AG10803 (cell line): ENCODE measurements around the gene PELI2.

Experiments used
- DNase-seq: peaks from one replicate; pipeline ENCODE4 v3.0.0; 2010; ENCODE audit warnings: low read depth
- H3K4me3 ChIP-seq: 2 replicates; pipeline ENCODE4 v1.5.1; 2011; ENCODE audit warnings: mild to moderate bottlenecking, low read length, control low read depth
- CTCF ChIP-seq: conservative IDR thresholded peaks from 2 replicates; pipeline ENCODE4 v1.5.1; 2011; ENCODE audit warnings: mild to moderate bottlenecking, low read length, control low read depth, inconsistent platforms

PELI2 gene

GRCh38 chr14:56137849-56138248 is 19.6 kb downstream of the PELI2 start:
- DNase-seq, result no peak
- no peak overlapping the region for H3K4me3 ChIP-seq

DNA sequence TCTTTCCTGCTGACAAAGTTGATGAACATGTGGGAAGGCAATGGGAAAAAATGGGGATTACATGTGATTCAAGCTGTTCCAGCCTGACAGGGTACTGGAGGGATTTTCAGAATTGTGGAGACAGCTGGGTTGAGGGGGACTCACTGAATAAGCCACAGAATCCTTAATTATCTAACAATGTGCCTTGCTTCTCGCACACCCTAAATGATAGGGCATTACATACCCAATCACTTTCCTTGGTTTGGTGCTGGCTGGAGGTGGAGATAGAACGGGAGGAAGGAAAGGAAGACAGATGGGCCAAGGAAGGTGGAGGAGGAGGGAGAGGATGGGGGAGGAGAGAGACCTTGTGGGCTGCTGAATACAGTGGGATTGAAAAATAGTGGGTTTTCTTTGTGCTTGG is 20.7 kb downstream of the PELI2 start:
- DNase-seq, result no peak
- TF ChIP-seq CTCF, result no peak
- no peak overlapping the region for H3K4me3 ChIP-seq

More at GRCh38 chr14:56137849-56138248, 19.6 kb downstream of the PELI2 start:
- TF ChIP-seq CTCF, result no peak

DNA sequence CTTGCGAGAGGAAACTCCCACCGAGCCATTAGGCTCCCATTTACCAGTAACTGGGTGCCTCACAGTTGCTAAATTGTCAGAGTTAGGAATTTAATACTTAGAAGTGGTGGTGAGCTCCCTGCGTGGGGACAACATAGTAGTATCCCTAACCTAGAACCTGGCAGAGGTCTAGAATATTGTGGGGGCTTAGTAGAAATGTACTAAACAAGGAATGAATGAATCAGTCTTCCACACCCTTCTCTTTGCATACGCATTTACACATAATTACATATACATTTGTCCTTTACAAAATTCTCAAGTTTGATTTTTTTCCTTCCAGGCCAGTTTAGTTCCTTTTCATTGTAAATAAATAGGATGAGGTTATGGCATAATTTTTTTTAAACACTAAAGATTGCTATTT is 24.1 kb downstream of the PELI2 start:
- H3K4me3 ChIP-seq, result no peak overlapping the region
- DNase-seq, result no peak
- no peak for TF ChIP-seq CTCF

GRCh38 chr14:56143025-56143424 is 24.8 kb downstream of the PELI2 start:
- no peak for DNase-seq
- H3K4me3 ChIP-seq, result no peak overlapping the region
- TF ChIP-seq CTCF, result no peak

GRCh38 chr14:56144176-56144575 is 26.0 kb downstream of the PELI2 start:
- DNase-seq, result no peak
- no peak overlapping the region for H3K4me3 ChIP-seq
- TF ChIP-seq CTCF, result no peak

DNA sequence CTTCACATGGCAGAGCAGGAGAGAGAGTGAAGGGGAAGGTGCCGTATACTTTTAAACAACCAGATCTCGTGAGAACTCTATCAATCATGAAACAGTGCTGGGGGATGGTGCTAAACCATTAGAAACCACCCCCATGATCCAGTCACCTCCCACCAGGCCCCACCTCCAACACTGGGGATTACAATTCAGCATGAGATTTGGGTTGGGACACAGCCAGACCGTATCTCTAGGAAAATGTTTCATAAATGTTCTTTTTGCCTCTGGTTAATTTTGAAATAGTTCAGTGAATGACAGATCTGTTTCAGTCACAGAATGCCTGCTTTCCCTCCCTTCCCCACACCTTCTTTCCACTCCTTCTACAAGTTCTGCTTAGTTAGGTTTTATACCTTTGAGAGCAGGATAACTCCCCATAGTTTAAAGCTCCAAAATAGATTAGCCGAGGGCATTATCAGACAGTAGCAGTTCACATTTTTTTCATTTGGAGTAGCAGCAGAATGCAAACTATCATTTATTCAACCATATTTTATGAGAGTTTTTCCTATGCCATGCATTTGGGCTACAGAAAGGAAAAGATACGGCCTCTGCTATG is 27.1 kb downstream of the PELI2 start:
- no peak for TF ChIP-seq CTCF
- no peak for DNase-seq
- no peak overlapping the region for H3K4me3 ChIP-seq

GRCh38 chr14:56145965-56146364 is 27.8 kb downstream of the PELI2 start:
- no peak overlapping the region for H3K4me3 ChIP-seq
- no peak for TF ChIP-seq CTCF
- DNase-seq, result peak; percentile 61
